ENCODE data around the gene TSKU. TPM values are rescaled to one million over a fixed set of nuclear protein-coding genes. Genes with fewer than 3 reads are reported as not detected.

Gene TSKU
- total and polyA plus RNA-seq, 2 experiments from 2014 or later, result 11.7 to 31.1 TPM

- TF ChIP-seq ZNF462 (CRISPR knock-in tag; IDR thresholded peaks at IDR 0.05), result no peak
These were observed 53.6 kb downstream of the TSKU start (continued) for GRCh38 chr11:76836613-76837291.

- Histone ChIP-seq H3K4me2 (no peak overlapping the region), H3K4me1 (ENCODE audit: insufficient read depth) (0 out of 2 replicates have a peak, but pooled peaks cover 5% of the 10 kb centered on the region), H3K79me2 (replicated peaks; ENCODE audit: insufficient read depth) (no peaks in the 10 kb centered on the region), H3K4me3 (no peak overlapping the region), H3K36me3 (ENCODE audit: insufficient read depth) (no peaks in the 10 kb centered on the region), H3F3A (replicated peaks; ENCODE audit: low read depth) (no peaks in the 10 kb centered on the region), H3K27me3 (ENCODE audit: insufficient read depth) (no peaks in the 10 kb centered on the region), H4K20me1 (replicated peaks; ENCODE audit: insufficient read depth) (no peaks in the 10 kb centered on the region), H3K9me2 (ENCODE audit: insufficient read depth) (no peaks in the 10 kb centered on the region), H2AFZ (peak overlapping the region; percentile 1; the same call in 1 of the 2 replicates), H3K27ac (ENCODE audit: low read depth) (no peak overlapping the region)
- H3K4me1 Mint-ChIP-seq, result peaks cover 11% of the 10 kb centered on the region; the same call in 2 of the 3 replicates
- H3K4me3 Mint-ChIP-seq, result no peak overlapping the region
- peaks cover 5% of the 10 kb centered on the region for H3K27me3 Mint-ChIP-seq (ENCODE audit: insufficient read depth, low read depth, poor library complexity)
- peak; percentile 8 for DNase-seq (ENCODE audit: low spot score)
- no peak overlapping the region for H3K27ac Mint-ChIP-seq
- no peaks in the 10 kb centered on the region for H3K36me3 Mint-ChIP-seq (ENCODE audit: low read depth)
- H3K9me3 Mint-ChIP-seq, result no peaks in the 10 kb centered on the region
- ATAC-seq, result peak; percentile 33
- TF ChIP-seq ZNF462 (CRISPR knock-in tag; IDR thresholded peaks at IDR 0.05) (no peak), EZH2 (IDR thresholded peaks at IDR 0.05; ENCODE audit: low read depth, unreplicated experiment) (no peak), EZH2phosphoT487 (IDR thresholded peaks at IDR 0.05; ENCODE audit: unreplicated experiment) (no peak)
These were observed 54.8 kb downstream of the TSKU start for GRCh38 chr11:76837696-76838677.

All from GM23338 (cell line).